NT2/D1 (cell line): ENCODE data around the gene TRIM46.

Source experiments
- SUZ12 ChIP-seq: IDR thresholded peaks from 2 replicates; pipeline ENCODE4 v1.6.1; 2011; ENCODE audit not compliant: insufficient read length, insufficient read depth; ENCODE audit errors: extremely low read depth
- YY1 ChIP-seq: IDR thresholded peaks from 2 replicates; pipeline ENCODE4 v1.6.1; 2011; ENCODE audit not compliant: insufficient read length, insufficient read depth
- ZNF274 ChIP-seq: IDR thresholded peaks from 2 replicates; pipeline ENCODE4 v1.6.1; 2011; ENCODE audit warnings: mild to moderate bottlenecking, low read depth, low read length

DNA sequence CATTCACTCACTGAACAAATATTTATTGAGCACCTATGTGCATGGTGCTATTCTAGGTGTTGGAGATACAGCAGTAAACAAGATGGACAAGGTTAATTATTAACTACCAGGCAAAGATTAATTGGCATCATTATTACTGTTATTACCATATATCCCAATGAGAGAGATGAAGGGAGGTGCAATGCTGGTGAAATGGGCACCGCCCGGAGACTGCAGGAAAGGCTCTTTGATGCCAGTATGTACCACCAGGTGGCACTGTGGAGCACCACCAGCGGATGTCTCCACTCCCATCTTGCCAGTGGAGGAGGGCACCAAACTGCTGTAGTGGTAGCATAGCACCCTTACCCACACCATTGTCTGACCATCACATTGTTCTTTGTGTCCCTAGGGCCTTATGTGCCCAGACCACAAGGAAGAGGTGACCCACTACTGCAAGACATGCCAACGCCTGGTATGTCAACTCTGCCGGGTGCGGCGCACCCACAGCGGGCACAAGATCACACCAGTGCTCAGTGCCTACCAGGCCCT, 3.0 kb downstream of the TRIM46 start:
- TF ChIP-seq ZNF274 (no peak), YY1 (no peak), SUZ12 (no peak)
